NCI-H1694 (cell line): ENCODE data around the gene DOCK2.
"Not testable (repeated sequence)": the region's sequence is repeated elsewhere in the genome, so short reads cannot be mapped to it uniquely, and the experiment has no call there.

Experiments
- DNase-seq: peaks from one replicate; lab custom pipeline; 2025; lab: John Stamatoyannopoulos, UW

Gene DOCK2

DNA sequence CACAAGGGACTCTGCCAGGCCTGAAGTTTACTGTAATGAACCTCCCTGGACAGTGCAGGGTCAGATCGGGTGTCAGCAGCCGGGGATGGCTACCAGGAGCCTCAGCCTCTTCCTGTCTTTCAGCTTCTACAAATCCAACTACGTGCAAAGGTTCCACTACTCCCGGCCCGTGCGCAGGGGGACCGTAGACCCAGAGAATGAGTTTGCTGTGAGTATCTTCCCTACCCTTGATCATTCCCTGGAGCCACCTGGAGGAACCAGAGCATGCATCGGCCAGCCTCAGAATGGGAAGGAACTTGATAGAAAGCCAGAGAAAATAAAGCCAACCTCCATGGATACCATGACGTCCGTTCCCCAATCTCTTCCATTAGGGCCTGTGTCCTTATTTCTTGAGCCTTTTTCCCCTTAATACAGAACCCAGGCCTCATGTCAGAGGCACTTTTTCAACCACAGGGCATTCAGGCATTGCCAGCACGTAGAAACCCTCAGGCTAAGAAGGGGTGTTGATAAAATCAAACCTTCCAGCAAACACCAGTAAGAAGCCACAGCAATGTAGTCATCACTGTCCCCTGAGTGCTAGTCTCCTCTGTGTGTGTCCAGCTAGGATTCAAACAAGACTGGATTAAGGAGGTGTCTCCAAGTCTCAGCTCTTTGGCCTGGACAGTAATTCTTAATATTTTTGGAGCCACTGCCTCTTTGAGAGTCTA lies 419.6 kb downstream of the DOCK2 start:
- no peak for DNase-seq

DNA sequence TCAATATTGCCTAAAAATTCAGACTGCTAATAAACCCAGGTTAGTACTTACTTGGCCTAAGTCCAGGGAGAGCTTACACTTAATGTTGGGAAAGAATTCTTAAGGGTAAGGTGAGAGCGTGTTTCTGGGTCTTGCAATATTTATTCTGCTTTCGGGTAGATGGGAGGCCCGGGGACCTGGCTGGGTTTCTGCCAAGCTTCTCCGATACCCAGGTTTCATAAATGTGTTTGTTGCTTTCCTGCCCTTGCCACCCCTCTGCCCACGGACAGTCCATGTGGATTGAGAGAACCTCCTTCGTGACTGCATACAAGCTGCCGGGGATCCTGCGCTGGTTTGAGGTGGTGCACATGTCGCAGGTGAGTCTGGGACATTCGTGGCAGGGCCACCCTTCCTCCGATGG lies 420.2 kb downstream of the DOCK2 start:
- no peak for DNase-seq

DNA sequence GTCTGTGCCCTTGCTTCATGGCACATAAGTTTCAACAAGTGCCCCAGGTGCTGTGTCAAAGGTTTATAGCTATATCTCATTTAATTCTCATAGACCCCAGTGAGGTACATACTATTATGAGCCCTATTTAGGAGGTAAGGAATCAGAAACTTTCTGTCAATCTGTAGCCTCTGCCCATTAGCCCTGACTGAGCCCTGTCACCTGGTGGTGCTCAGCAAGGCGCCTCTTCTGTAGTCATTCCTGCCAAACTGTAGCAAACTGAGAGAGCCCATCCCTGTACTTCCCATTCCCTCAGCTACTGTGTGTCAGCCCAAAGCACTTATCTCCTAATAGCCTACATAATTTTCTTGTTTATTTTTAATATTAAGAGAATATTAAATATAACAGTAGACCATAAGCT lies 422.1 kb downstream of the DOCK2 start:
- no peak for DNase-seq

DNA sequence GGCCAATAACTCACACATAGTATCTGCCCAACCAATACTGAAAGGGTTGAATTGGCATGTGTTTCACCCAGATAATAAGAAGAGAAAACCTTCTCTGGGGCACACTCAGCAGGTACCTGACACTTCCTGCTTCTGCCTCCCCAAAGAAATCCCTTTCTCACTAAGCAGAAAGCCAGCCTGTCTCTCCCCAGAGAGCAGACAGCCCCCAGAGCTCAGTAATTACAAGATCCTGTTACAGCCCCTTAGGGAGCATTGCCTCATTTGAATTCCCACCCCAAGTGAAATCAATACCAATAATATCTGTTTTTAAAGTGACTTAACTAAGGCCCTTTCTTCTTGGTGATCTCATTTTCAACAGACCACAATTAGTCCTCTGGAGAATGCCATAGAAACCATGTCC lies 430.1 kb downstream of the DOCK2 start:
- DNase-seq = no peak

DNA sequence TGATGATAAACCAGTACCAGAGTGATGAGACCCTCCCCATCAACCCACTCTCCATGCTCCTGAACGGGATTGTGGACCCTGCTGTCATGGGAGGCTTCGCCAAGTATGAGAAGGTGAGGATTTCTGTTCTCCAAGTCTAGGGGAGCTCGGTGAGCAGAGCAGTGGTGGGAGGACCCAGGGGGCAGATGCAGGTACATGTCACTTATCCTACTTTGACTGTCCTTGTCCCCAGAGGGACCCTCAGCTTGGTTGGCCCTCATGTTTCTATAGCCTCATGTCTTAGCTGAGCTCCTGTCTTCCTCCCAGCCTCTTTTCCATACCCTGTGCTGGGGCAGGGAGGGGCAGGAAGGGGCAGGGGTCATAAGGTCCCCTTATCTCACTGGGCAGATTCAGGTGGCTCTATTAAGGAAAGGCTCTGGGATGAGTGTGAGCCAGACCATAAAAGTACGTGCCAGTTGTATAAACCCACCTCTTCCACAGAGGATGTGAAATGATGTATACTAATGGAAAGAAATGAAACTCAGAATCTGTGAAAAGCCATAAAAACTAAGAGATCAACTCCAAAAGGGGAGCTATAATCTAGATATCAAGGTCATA lies 430.6 kb downstream of the DOCK2 start:
- DNase-seq = no peak

DNA sequence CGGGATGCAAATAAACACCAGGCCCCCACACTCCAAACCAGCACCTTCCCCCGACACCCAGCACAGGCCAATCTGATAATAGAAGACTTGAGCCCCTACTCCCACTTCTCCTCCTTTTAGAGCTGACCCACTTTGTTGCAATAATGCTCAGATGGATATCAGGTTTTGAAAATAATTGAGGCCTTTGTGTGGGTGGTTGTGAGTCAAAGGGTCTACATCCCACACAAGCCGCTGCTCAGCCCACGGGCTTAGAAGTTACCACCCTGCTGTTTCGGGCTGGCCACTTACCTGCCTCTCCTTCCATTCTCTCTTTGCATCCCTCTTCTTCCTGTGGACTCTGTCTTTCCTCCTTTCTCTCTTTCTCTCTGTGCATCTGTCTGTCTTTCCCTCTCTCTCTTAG lies 432.4 kb downstream of the DOCK2 start:
- DNase-seq = no peak

DNA sequence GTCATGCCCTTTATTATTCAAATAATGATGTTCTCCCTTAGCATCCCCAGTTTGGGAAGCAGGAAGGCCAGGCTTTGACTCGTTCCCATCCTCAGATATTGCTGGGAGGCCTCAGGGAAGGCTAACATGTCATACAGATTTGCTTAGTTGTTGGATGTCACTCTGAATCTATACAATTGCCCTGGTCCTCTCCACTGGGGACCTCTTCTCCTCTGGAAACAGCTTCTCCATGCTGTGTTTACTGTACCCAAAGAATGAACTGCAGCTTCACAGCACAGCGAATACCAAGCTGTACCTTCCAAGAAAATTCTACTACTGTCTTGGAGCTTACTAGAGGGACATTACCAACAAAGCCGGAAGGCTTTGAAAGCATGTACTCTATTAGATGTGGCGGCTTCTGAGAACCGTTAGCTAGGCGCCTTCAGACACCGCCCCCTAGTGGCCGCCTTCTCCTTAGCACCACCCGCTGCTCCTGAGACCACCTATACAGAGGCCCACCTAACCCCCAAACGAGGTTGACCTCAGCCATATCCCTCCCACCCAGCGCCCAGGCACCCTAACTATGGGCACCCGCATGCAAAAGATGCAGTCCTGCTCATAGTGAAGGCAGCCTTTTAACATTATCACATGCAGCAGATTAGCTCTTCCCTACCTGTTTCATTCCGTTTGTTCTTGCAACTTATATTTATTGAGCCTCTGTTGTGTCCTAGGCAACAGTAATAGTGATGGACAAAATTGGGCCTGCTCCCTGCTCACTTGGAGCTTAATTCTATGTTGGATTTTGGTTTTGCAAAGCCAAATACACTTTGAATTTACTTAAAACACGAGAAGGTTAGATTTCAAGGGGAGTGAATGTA lies 433.7 kb downstream of the DOCK2 start:
- DNase-seq = no peak

DNA sequence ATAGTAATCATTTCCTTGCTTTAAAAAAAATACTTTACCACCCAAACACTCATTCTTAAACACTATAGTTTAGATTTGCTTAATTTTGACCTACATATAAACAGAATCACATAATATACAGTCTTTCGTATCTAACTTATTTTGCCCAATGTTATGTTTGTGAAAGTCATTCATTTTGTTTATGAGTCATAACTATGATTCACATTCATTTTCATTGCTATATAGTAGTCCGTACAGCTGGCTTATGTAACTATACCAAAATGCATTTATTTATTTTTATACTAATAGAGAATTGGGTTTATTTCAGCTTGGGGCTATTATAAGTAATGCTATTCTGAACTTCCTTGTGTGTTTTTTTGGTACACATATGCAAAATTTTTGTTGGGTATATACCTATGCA lies 434.7 kb downstream of the DOCK2 start:
- no peak for DNase-seq

DNA sequence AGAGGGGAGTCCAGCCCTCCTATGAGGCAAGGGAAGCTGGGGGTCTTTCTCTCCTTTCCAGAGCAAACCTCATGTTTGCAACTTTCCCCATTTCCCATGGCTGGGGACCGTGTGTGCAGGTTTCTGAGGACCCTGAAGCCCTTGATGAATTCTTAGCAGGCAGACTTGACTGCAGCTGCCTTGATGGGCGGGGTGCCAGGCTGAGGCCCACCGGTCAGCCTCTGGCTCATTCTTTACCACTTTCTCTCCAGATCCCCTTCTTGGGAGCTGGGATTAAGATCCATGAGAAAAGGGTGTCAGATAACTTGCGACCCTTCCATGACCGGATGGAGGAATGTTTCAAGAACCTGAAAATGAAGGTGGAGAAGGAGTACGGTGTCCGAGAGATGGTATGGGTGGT lies 438.6 kb downstream of the DOCK2 start:
- DNase-seq = no peak

DNA sequence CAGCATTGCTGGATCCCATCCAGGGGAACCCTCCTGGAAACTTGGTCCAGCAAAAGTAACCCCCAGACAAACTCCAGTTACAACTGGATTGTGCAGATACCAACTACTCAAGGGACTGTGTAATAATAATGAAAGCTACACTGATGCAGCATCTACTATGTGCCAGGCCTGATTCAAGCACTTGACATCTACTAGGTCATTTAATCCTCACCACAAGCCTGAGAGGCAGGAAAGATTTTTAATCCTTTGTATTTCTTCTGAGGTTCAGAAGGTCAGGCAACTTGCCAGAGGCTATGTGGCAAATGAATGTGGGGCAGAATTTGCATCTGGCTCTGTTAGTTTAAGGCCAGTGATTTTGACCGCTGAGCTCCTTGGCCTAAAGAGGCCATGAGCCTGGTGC lies 439.1 kb downstream of the DOCK2 start:
- DNase-seq = no peak

DNA sequence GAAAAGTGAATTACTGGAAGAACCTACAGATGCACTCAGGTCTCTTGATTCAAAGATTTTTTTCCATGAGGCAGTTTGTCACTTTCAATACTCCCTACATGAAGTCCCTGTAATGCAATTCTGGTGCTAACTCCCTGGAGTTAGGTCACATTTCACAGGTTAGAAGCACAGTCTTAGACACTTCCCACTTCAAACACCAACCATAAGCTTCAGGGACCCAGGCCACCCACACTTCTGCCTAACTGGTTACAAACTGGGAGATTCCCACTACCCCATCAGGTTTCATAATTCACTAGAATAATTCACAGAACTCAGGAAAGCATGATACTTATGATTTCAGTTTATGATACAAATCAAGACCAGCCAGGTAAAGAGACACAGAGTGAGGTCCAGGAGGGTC lies 439.7 kb downstream of the DOCK2 start:
- no peak for DNase-seq

DNA sequence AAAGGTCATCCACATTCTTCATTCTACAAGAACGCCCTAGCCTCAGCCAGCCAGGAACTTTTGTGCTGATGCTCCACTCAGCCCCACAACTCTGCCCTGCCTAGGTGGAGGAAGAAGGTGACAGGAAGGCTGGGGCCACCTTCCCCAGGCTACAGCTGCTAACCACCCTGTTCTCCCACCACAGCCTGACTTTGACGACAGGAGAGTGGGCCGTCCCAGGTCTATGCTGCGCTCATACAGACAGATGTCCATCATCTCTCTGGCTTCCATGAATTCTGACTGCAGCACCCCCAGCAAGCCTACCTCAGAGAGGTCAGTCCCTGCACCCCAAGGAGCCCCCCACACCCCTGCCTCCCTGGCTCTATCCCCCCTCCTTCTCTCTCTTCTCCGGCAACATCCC lies 440.5 kb downstream of the DOCK2 start:
- no peak for DNase-seq

DNA sequence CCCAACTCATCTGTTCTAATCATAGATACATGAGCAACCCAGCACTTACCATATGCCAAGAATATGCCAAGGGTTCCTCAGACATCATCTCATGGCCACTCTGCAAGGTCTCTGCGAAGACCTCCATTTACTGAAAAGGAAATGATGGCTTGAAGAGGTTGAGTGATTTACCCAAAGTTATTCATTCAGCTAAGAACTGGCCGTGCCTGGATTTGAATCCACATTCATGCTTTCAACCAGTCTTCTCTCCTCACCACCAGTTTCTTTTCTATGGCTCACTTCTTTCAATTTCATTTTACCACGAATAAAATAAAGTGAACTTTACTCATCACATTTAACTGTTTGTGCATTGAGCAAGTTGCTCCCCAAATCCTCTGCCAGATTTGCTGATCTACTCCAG lies 441.4 kb downstream of the DOCK2 start:
- no peak for DNase-seq

DNA sequence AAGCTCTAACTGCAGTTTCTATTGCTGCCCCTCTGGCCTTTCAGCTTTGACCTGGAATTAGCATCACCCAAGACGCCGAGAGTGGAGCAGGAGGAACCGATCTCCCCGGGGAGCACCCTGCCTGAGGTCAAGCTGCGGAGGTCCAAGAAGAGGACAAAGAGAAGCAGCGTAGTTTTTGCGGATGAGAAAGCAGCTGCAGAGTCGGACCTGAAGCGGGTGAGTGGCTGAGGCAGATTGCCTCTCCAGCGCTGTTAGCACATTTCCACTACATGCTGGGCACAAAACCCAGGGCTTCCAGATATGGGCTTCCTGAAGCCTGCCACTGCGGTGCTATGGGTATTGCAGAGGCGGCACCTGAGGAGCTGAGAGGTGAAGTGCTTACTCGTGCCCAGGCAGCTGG lies 441.9 kb downstream of the DOCK2 start:
- DNase-seq = no peak

DNA sequence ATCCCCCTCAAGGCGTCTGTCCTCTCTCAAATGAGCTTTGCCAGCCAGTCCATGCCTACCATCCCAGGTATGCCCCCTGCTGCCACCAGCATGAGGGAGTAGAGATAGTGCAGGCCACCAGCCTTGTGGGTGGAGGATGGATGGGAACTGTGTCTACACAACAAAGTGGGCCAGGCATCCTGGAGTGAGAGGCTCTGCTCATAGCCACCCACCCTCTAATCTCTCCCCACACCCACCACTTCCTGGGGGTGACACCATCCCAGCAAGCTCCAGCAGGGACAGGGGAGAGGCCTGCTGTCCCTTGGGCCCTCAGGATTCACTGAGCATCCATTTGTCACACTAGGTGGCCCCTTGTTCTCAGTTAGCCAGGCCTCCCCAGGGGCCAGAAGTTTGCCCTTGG lies 443.1 kb downstream of the DOCK2 start:
- DNase-seq = no peak

DNA sequence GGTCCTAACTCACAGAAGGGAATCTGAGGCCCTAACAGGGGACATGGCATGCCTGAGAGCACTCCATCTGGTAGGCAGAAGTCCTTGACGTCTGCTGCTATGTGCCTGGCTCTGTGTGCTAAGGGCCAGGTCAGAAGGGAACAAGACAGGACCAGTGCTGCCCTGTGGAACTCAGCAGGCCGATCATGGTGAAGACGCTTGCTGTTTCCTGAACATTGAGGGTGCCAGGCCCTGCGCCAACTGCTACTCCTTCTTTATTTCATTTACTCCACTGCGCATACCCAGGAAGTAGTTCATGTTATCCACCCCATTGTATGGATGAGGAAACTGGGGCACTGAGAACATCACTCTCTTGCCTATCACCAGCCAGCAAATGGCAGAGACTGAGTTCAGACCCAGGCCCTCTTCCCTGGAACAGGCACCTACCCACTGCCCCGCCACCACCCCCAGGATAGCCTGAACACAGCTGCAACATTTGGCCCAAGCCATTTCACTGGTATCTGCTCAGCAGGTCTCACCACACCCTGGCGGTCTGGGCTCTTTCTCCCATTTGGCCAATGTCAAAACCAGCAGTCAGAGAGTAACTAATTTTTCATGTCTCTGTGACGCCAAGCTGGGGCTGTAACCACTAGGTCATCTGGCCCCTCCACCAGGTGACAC lies 443.8 kb downstream of the DOCK2 start:
- no peak for DNase-seq

DNA sequence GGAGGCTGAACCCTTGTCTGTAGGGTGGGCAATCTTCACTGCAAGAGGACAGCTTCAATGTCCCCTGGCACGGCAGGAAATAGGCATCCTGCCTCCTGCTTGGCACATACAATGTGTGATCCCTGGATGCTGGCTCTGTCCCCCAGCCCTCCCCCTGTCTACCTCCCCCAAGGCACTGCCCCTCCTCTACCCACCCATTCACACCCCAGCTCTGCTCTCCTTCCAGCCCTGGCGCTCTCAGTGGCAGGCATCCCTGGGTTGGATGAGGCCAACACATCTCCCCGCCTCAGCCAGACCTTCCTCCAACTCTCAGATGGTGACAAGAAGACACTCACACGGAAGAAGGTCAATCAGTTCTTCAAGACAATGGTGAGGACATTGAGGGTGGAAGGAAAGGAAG lies 444.5 kb downstream of the DOCK2 start:
- DNase-seq = no peak

DNA sequence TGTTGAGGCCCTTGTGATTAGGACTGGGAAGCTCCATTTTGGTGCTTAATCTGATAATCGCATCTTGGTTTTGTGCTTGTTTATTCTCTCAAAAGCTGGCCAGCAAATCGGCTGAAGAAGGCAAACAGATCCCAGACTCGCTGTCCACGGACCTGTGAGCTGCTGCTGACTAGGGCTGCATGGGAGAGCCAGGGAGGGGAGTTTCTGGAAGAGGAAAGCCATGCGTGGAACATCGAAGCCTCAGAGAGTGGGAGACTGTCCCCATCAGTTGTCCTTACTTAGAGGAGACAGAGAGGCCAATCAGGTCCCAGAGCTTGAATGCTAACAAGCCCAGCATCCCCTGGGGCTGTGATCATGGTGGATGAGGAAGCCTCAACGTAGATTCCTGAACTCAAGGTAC lies 445.6 kb downstream of the DOCK2 start:
- no peak for DNase-seq

DNA sequence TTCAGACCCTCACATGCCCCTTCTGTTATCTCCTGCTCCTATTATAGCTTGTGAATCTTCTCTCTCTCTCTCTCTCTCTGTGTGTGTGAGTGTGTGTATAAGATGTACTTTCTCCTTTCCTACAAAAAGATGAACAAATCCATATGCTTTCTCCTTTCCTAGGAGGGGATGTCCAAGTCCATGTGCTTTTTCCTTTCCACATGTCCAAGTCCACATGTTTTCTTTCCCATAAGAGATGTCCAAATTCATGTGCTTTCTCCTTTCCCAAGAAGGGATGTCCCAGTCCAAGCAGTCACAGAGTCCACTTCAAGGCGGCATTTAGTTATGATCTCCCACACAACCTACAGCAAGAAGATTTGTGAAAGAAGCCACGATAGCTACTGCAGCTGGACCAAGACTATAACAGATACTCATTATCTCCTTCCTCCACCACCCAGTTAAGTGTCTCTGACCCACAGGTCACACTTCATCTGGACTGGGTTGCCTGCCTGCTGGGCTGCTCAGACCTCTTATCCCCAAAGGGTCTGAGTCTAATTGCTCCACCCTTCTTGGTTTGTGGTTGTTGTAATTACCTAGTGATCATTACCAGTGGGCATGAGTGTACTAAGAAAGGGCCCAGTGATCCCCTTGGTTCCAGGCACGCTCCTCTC lies 450.2 kb downstream of the DOCK2 start:
- no peak for DNase-seq

DNA sequence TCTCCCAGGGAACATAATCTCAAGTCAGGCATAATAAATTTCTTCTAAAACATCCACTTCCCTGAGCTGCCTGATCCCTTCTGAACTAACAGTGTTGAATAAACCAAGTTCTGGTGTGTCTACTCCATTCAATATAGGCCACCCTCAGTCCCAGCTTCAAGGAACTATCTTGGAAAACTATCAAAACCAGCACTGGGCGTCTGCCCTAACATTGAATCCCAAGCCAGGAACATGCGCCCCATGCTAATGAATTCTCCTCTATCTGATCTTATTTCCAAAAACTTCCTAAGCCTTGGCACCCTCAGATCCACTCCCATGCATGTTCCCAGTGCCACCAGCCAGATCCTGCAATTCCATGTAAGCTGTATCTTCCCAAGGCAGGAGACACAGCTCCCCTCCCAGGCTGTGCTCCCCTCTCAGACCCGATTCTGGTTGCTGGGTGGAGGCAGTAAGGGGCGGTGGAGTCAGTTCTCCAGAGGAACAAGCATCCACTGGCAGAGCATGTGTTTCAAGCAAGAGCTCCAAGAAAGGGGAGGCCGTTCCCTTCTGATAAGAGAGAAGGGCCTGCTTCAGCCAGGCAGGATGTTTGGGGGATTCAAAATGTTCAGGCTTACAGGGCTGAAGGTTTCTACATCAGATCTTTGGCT lies 455.5 kb downstream of the DOCK2 start:
- no peak for DNase-seq

DNA sequence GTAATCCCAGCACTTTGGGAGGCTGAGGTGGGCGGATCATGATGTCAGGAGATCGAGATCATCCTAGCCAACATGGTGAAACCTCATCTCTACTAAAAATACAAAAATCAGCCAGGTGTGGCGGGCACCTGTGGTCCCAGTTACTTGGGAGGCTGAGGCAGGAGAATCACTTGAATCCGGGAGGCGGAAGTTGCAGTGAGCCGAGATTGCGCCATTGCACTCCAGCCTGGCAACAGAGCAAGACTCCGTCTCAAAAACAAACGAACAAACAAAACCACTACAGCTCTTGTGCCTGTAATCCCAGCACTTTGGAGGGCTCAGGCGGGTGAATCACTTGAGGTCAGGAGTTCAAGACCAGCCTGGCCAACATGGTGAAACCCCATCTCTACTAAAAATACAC lies 457.3 kb downstream of the DOCK2 start:
- not testable (repeated sequence) for DNase-seq

DNA sequence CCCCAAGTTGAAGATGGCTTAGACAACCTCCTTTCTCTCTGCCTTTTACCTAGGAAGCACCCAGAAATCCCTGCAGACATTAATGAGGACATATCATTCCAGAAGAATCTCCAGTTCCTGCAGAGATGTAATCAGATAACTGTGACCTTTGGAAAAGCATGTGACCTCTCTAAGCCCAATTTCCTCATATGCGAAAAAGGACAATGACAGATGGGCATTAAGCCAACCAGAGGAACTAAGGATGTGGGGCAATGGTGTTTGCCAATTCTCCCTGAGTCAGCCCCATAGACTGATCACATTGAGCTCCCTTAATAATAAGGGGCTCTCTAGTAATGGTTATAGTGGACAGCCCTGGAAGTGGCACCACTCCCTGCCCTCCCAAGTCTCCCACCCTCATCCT lies 458.6 kb downstream of the DOCK2 start:
- no peak for DNase-seq
